IMR-90 (cell line): ENCODE data around the gene ANKRD10.

ENCODE experiments used
- CEBPB ChIP-seq: IDR thresholded peaks from 2 replicates; pipeline ENCODE4 v1.6.1; 2012; ENCODE audit warnings: low read depth, low read length, improper control_type of control experiment
- CHD1 ChIP-seq: IDR thresholded peaks from 2 replicates; pipeline ENCODE4 v1.6.1; 2012; ENCODE audit warnings: low read depth, low read length, improper control_type of control experiment
- CTCF ChIP-seq: conservative IDR thresholded peaks from 2 replicates; pipeline ENCODE4 v1.5.1; 2012; ENCODE audit warnings: mild to moderate bottlenecking, low read depth, low read length, improper control_type of control experiment
- MXI1 ChIP-seq: IDR thresholded peaks from 2 replicates; pipeline ENCODE4 v1.6.1; 2012; ENCODE audit warnings: low read depth, mild to moderate bottlenecking, low read length, moderate library complexity, borderline replicate concordance
- POLR2A ChIP-seq: IDR thresholded peaks from 2 replicates; pipeline ENCODE4 v1.6.1; 2012; ENCODE audit warnings: mild to moderate bottlenecking, low read depth, low read length
- RAD21 ChIP-seq: IDR thresholded peaks from 2 replicates; pipeline ENCODE4 v1.6.1; 2012; ENCODE audit warnings: low read length, improper control_type of control experiment
- RCOR1 ChIP-seq: IDR thresholded peaks from 2 replicates; pipeline ENCODE4 v1.6.1; 2012; ENCODE audit warnings: mild to moderate bottlenecking, low read length, improper control_type of control experiment; ENCODE audit not compliant: insufficient replicate concordance
- RFX5 ChIP-seq: IDR thresholded peaks from 2 replicates; pipeline ENCODE4 v1.8.0; 2012; ENCODE audit warnings: low read depth, mild to moderate bottlenecking, low read length, moderate library complexity

- no peak for TF ChIP-seq CTCF
- no peak for TF ChIP-seq POLR2A
- no peak for TF ChIP-seq MXI1
- no peak for TF ChIP-seq RFX5
- no peak for TF ChIP-seq CHD1
- TF ChIP-seq RCOR1: no peak
- TF ChIP-seq CEBPB: no peak
- TF ChIP-seq RAD21: no peak
These were observed 84.5 kb downstream of the ANKRD10 start for GRCh38 chr13:110830331-110830730.
